ENCODE data around the gene GNG12.
A peak's percentile ranks its signal among the peaks of the same experiment; 100 is the strongest.

- TF ChIP-seq CTCF (IDR thresholded peaks at IDR 0.05 in 8 of 11, conservative IDR thresholded peaks at IDR 0.05 in 3 of 11) (peak in 9 of 11 experiments; percentile 13 to 72 (median 53)), POLR2A (IDR thresholded peaks at IDR 0.05) (no peak), POLR2AphosphoS5 (IDR thresholded peaks at IDR 0.05) (no peak)
Observed at GRCh38 chr1:67853704-67854103, 20.4 kb upstream of the GNG12 start.
